Suprapubic skin (tissue), 4 donors: ENCODE data around the gene KCND2.

ENCODE experiments used
- EP300 ChIP-seq: sonication (generic); formaldehyde crosslinking; IDR thresholded peaks from one replicate; pipeline ENCODE4 v1.6.1; 2017; ENCODE audit warnings: antibody characterized with exemption
- POLR2A ChIP-seq, 2 donors: fragments of 450-650 bp; IDR thresholded peaks; one replicate each; pipeline ENCODE4 v1.6.1; 2017; ENCODE audit warnings: antibody characterized with exemption in 2 of 2, mild to moderate bottlenecking in 2 of 2, moderate library complexity in 2 of 2
- POLR2AphosphoS5 ChIP-seq, 3 donors: sonication (generic); formaldehyde crosslinking; IDR thresholded peaks; one replicate each; pipeline ENCODE4 v1.6.1; 2017; ENCODE audit warnings: antibody characterized with exemption in 3 of 3
- TF ChIP-seq, protein P1 (sequence below), 2 donors: fragments of 200-600 bp in 1 of 2; fragments of 450-650 bp in 1 of 2; sonication (generic) in 1 of 2; IDR thresholded peaks; one replicate each; pipeline ENCODE4 v1.5.1; 2016 to 2019; ENCODE audit warnings: antibody characterized with exemption in 2 of 2, mild to moderate bottlenecking in 1 of 2, moderate library complexity in 1 of 2

DNA sequence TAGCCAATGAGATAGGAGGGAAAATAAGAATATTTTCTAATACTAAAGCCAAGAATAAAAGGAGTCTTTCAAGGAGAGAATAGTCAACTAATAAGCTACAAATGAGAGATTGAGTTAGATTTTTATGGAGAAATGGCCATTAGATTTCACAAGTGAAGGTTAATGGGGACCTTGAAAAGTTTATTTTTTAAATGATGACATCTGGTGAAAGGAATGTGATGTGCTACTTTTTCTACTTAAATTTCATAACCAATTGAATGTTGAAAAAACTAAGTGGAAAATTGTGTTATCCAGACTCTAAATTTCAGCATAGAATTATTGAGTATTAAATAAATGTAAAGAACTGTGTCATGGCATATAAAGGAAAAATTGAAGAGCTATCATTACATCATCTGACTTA is 459.3 kb downstream of the KCND2 start:
- TF ChIP-seq, protein P1, sequence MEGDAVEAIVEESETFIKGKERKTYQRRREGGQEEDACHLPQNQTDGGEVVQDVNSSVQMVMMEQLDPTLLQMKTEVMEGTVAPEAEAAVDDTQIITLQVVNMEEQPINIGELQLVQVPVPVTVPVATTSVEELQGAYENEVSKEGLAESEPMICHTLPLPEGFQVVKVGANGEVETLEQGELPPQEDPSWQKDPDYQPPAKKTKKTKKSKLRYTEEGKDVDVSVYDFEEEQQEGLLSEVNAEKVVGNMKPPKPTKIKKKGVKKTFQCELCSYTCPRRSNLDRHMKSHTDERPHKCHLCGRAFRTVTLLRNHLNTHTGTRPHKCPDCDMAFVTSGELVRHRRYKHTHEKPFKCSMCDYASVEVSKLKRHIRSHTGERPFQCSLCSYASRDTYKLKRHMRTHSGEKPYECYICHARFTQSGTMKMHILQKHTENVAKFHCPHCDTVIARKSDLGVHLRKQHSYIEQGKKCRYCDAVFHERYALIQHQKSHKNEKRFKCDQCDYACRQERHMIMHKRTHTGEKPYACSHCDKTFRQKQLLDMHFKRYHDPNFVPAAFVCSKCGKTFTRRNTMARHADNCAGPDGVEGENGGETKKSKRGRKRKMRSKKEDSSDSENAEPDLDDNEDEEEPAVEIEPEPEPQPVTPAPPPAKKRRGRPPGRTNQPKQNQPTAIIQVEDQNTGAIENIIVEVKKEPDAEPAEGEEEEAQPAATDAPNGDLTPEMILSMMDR (IDR thresholded peaks at IDR 0.05), result no peak
- TF ChIP-seq POLR2A (IDR thresholded peaks at IDR 0.05), result no peak
- no peak for TF ChIP-seq POLR2AphosphoS5 (IDR thresholded peaks at IDR 0.05)
- no peak for TF ChIP-seq EP300
